Effector memory CD8-positive, alpha-beta T cell (primary cell): ENCODE measurements around the gene NNMT.

Source experiments
- ATAC-seq: fragments of 150-1000 bp; cut with Tn5 transposase; replicated peaks from 2 replicates; pipeline ENCODE4 v1.10.0; 2021; ENCODE audit warnings: mild to moderate bottlenecking, moderate library complexity
- DNase-seq, 3 experiments: peaks; one replicate each; pipeline ENCODE4 v3.0.0; 2021
- H3K27ac Mint-ChIP-seq, 2 donors: one replicate each; pipeline ENCODE4 v1.8.0; 2022; ENCODE audit warnings: mild to moderate bottlenecking in 2 of 2, mixed read lengths in 2 of 2, moderate library complexity in 2 of 2
- H3K27me3 Mint-ChIP-seq, 2 donors: one replicate each; pipeline ENCODE4 v1.8.0; 2022; ENCODE audit warnings: mixed read lengths in 2 of 2
- H3K36me3 Mint-ChIP-seq: one replicate; pipeline ENCODE4 v1.8.0; 2022; ENCODE audit warnings: mild to moderate bottlenecking, moderate library complexity, mixed read lengths; ENCODE audit not compliant: insufficient read depth
- H3K4me1 Mint-ChIP-seq, 2 donors: one replicate each; pipeline ENCODE4 v1.8.0; 2022; ENCODE audit warnings: low read depth in 2 of 2, mixed read lengths in 2 of 2
- H3K4me3 Mint-ChIP-seq, 2 donors: one replicate each; pipeline ENCODE4 v1.8.0; 2022; ENCODE audit warnings: mild to moderate bottlenecking in 2 of 2, mixed read lengths in 2 of 2, moderate library complexity in 2 of 2
- H3K9me3 Mint-ChIP-seq, 2 donors: one replicate each; pipeline ENCODE4 v1.8.0; 2022; ENCODE audit warnings: mixed read lengths in 2 of 2

Gene NNMT

GRCh38 chr11:114270531-114271270 lies 25.5 kb upstream of the NNMT start:
- Mint-ChIP-seq H3K4me3 (no peak overlapping the region), H3K4me1 (no peaks in the 10 kb centered on the region), H3K36me3 (no peaks in the 10 kb centered on the region), H3K27ac (no peak overlapping the region), H3K9me3 (no peaks in the 10 kb centered on the region), H3K27me3 (peaks cover 51 to 55% of the 10 kb centered on the region in 2 donors)
- no peak for ATAC-seq
- no peak for DNase-seq

DNA sequence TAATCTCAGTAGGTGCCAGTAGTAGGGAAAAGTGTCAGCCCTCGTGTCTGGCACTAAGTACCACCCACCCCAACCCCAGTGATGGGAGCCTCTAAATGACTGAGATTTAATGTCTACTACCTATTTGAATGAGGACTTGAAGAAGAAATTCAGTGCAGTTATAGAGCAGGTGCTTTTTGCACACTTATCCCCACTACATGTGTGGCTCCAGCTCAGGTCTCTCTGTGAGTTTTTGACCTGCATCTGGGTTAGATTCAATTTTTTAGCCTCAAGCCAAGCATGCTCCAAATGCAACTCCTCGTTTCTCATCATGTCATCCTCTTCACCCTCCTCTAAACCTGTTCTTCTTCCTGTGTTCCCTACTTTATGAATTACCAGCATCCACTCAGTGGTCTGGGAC lies 24.9 kb upstream of the NNMT start:
- H3K27me3 Mint-ChIP-seq, result peaks cover 55 to 56% of the 10 kb centered on the region in 2 donors
- H3K4me3 Mint-ChIP-seq, result no peak overlapping the region
- ATAC-seq (no peak), DNase-seq (no peak)
- H3K9me3 Mint-ChIP-seq, result no peaks in the 10 kb centered on the region
- no peaks in the 10 kb centered on the region for H3K4me1 Mint-ChIP-seq
- no peak overlapping the region for H3K27ac Mint-ChIP-seq
- no peaks in the 10 kb centered on the region for H3K36me3 Mint-ChIP-seq

- H3K4me1 Mint-ChIP-seq, result no peaks in the 10 kb centered on the region
- ATAC-seq, result no peak
Measured at GRCh38 chr11:114272311-114272710, 23.9 kb upstream of the NNMT start.

GRCh38 chr11:114273071-114273470 lies 23.1 kb upstream of the NNMT start:
- peaks cover 61 to 63% of the 10 kb centered on the region in 2 donors for H3K27me3 Mint-ChIP-seq
- H3K36me3 Mint-ChIP-seq, result no peaks in the 10 kb centered on the region
- DNase-seq, result no peak
- H3K27ac Mint-ChIP-seq, result no peak overlapping the region
- no peak for ATAC-seq
- no peak overlapping the region for H3K4me3 Mint-ChIP-seq
- H3K4me1 Mint-ChIP-seq, result no peaks in the 10 kb centered on the region
- no peaks in the 10 kb centered on the region for H3K9me3 Mint-ChIP-seq

More at GRCh38 chr11:114272311-114272710, 23.9 kb upstream of the NNMT start:
- no peak overlapping the region for H3K4me3 Mint-ChIP-seq
- no peak for DNase-seq
- H3K27ac Mint-ChIP-seq, result no peak overlapping the region
- H3K9me3 Mint-ChIP-seq, result no peaks in the 10 kb centered on the region
- H3K36me3 Mint-ChIP-seq, result no peaks in the 10 kb centered on the region
- H3K27me3 Mint-ChIP-seq, result peaks cover 61% of the 10 kb centered on the region in 2 donors

GRCh38 chr11:114273890-114274635 lies 22.1 kb upstream of the NNMT start:
- H3K36me3 Mint-ChIP-seq, result no peaks in the 10 kb centered on the region
- no peaks in the 10 kb centered on the region for H3K4me1 Mint-ChIP-seq
- no peak overlapping the region for H3K4me3 Mint-ChIP-seq
- no peaks in the 10 kb centered on the region for H3K9me3 Mint-ChIP-seq
- no peak for ATAC-seq
- no peak for DNase-seq
- H3K27me3 Mint-ChIP-seq, result peaks cover 70 to 73% of the 10 kb centered on the region in 2 donors
- no peak overlapping the region for H3K27ac Mint-ChIP-seq

DNA sequence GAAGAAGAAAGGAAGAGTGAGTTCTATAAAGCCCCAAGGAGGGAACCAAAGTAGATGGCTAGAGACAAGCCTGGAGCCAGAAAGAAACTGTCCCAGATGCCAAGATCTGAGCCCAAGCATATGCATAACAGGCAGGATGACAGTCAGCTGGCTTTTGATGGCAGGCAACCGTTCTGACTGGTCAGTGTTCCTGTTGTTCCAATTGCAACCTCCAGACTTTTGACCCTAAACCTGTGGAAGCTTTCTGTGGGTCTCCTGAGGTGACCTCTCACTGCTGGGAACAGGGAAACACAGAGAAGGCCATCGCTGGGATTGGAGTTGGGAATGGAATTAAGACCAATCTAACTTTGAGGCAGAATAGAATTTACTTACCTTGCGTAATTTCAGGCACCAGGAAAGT lies 21.6 kb upstream of the NNMT start:
- Mint-ChIP-seq H3K27me3 (peaks cover 70 to 73% of the 10 kb centered on the region in 2 donors), H3K9me3 (no peaks in the 10 kb centered on the region), H3K27ac (no peak overlapping the region), H3K4me1 (no peaks in the 10 kb centered on the region), H3K4me3 (no peak overlapping the region), H3K36me3 (no peaks in the 10 kb centered on the region)
- DNase-seq, result no peak
- no peak for ATAC-seq

DNA sequence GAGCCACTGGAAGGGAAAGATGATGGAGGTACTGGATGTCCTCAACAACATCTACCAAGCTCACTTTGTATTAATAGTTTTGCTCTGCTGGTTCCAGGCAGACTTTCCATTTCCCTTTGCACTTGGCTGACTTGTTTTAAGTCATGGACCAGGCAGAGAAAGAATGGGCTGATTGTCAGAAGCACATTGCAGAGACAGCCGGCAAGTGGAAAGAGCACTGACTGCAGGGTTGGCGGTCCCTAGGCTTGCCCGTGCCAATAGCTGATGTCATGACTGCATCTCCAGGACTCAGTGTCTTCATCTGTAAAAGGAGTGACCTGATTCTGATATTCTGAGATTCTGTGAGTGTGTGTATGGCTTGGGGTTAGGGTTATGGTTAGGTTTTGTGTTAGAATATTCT lies 20.9 kb upstream of the NNMT start:
- DNase-seq, result no peak
- no peak overlapping the region for H3K27ac Mint-ChIP-seq
- H3K4me1 Mint-ChIP-seq, result no peaks in the 10 kb centered on the region
- ATAC-seq, result no peak
- peaks cover 73 to 75% of the 10 kb centered on the region in 2 donors for H3K27me3 Mint-ChIP-seq
- no peaks in the 10 kb centered on the region for H3K36me3 Mint-ChIP-seq
- H3K4me3 Mint-ChIP-seq, result no peak overlapping the region
- no peaks in the 10 kb centered on the region for H3K9me3 Mint-ChIP-seq

DNA sequence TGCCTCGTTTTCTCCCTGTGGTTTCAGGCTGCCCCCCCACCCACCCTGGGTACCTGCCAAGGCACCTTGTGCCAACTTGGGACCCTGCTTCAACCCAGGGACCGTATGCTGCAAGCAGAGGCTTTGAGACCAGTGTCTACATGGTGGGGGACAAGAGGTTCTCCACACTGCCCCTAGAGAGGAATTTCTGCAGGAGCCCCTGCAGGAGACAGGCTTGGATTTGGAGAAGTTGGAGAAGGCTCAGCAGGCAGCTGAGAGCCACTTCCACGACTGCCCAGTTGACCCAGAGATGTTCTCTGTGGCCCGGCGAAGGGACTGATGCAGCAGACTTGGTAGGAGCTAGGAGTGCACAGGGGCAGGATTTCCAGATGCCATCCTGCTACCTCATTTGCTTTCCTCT lies 20.1 kb upstream of the NNMT start:
- Mint-ChIP-seq H3K9me3 (no peaks in the 10 kb centered on the region), H3K36me3 (no peaks in the 10 kb centered on the region), H3K27me3 (peaks cover 66 to 75% of the 10 kb centered on the region in 2 donors), H3K4me3 (no peak overlapping the region), H3K27ac (no peak overlapping the region), H3K4me1 (no peaks in the 10 kb centered on the region)
- ATAC-seq (no peak), DNase-seq (no peak)

- no peaks in the 10 kb centered on the region for H3K9me3 Mint-ChIP-seq
- ATAC-seq, result no peak
- H3K27ac Mint-ChIP-seq, result no peak overlapping the region
Measured at GRCh38 chr11:114277637-114278341, 18.4 kb upstream of the NNMT start.

DNA sequence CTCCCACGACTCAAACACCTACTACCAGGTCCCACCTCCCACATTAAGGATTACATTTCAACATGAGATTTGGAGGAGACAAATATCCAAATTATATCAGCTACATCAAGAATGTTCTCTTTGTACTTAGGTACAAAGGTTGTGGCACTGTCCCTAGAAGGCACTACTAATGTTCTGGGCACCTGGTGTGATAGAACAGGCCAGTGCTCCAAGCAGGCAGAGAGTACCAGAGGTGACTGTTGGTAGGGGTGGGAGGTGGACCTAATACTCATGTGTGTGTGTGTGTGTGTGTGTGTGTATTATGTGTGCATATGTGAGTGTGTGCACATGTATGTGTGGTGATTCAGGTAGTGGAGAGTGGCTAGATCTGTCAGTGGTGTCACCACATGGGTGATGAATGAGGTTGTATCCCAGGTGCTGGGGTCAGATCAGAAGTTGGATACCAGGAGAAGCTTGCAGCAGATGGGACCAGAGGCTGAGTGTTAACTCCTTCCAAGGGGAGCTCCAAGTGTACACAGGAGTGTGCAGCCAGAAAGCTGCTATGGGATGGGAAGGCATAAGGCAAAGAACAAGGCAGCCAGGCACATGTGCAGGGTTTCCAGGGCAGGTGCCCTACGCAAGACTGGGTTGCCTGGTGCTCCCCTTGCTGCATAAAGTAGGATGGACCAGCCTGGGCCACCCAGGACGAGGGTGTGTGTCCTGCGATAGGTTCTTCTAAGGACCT lies 17.7 kb upstream of the NNMT start:
- Mint-ChIP-seq H3K4me3 (no peak overlapping the region), H3K27me3 (peaks cover 59 to 61% of the 10 kb centered on the region in 2 donors), H3K4me1 (no peaks in the 10 kb centered on the region), H3K27ac (no peak overlapping the region), H3K36me3 (no peaks in the 10 kb centered on the region), H3K9me3 (no peaks in the 10 kb centered on the region)
- DNase-seq (no peak), ATAC-seq (no peak)

More at GRCh38 chr11:114277637-114278341, 18.4 kb upstream of the NNMT start:
- H3K4me3 Mint-ChIP-seq, result no peak overlapping the region
- no peak for DNase-seq
- H3K27me3 Mint-ChIP-seq, result peaks cover 59 to 63% of the 10 kb centered on the region in 2 donors
- no peaks in the 10 kb centered on the region for H3K4me1 Mint-ChIP-seq
- no peaks in the 10 kb centered on the region for H3K36me3 Mint-ChIP-seq

GRCh38 chr11:114279792-114280546 lies 16.2 kb upstream of the NNMT start:
- no peak for ATAC-seq
- H3K4me3 Mint-ChIP-seq, result no peak overlapping the region
- no peaks in the 10 kb centered on the region for H3K36me3 Mint-ChIP-seq
- H3K9me3 Mint-ChIP-seq, result no peaks in the 10 kb centered on the region
- no peak overlapping the region for H3K27ac Mint-ChIP-seq
- no peak for DNase-seq
- H3K4me1 Mint-ChIP-seq, result no peaks in the 10 kb centered on the region
- peaks cover 47 to 51% of the 10 kb centered on the region in 2 donors for H3K27me3 Mint-ChIP-seq

DNA sequence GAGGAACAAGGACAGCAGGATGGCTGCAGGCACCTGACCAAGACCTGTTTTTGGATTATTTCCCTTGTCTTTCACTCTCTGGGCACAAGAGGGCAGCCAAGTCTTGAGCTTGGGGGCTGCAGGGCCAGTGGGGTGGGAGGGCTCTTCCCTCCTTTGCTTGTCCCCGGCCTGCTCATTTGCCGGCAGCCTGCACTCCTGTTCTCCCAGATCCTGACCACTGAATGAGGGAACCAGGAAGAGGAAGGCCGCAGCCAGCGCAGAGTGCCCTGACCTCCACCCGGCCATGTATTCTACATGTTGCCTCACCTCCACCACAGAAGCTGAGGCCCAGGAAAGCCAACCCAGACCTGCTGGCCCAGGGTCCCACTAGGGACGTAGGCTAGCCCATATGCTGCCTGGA lies 15.5 kb upstream of the NNMT start:
- peaks cover 44 to 46% of the 10 kb centered on the region in 2 donors for H3K27me3 Mint-ChIP-seq
- ATAC-seq (no peak), DNase-seq (no peak)
- H3K9me3 Mint-ChIP-seq, result no peaks in the 10 kb centered on the region
- H3K36me3 Mint-ChIP-seq, result no peaks in the 10 kb centered on the region
- H3K4me3 Mint-ChIP-seq, result no peak overlapping the region
- no peak overlapping the region for H3K27ac Mint-ChIP-seq
- H3K4me1 Mint-ChIP-seq, result no peaks in the 10 kb centered on the region
